GM18499 (cell line): ENCODE data around the gene PPM1N.
"Not testable (repeated sequence)": the region's sequence is repeated elsewhere in the genome, so short reads cannot be mapped to it uniquely, and the experiment has no call there.

Experiments
- ATAC-seq: cut with Tn5 transposase; IDR thresholded peaks from one replicate; pipeline ENCODE4 v1.9.1; 2021; ENCODE audit warnings: moderate number of reproducible peaks; ENCODE audit not compliant: insufficient read depth, unreplicated experiment

Gene PPM1N

GRCh38 chr19:45506989-45507871, 9.0 kb downstream of the PPM1N start, which contains the start of gene VASP:
VASP (plus strand) TSS chr19:45507479; CDS start chr19:45507772, 293 bp downstream.
- peak; percentile 37 for ATAC-seq

GRCh38 chr19:45507872-45508416, 9.7 kb downstream of the PPM1N start:
- no peak for ATAC-seq

GRCh38 chr19:45508417-45508860, 10.2 kb downstream of the PPM1N start:
- no peak for ATAC-seq

GRCh38 chr19:45508861-45509691, 10.8 kb downstream of the PPM1N start:
- no peak for ATAC-seq

- no peak for ATAC-seq
Observed at GRCh38 chr19:45509692-45510015, 11.4 kb downstream of the PPM1N start.

GRCh38 chr19:45510352-45510751, 12.1 kb downstream of the PPM1N start:
- not testable (repeated sequence) for ATAC-seq

GRCh38 chr19:45511074-45511473, 12.8 kb downstream of the PPM1N start:
- no peak for ATAC-seq

- ATAC-seq = no peak
Observed at GRCh38 chr19:45512881-45513483, 14.7 kb downstream of the PPM1N start.

GRCh38 chr19:45514376-45515051, 16.3 kb downstream of the PPM1N start:
- ATAC-seq = no peak

- no peak for ATAC-seq
Observed at GRCh38 chr19:45515081-45515624, 16.9 kb downstream of the PPM1N start.

- no peak for ATAC-seq
Observed at GRCh38 chr19:45515807-45516401, 17.7 kb downstream of the PPM1N start.

- no peak for ATAC-seq
Observed at GRCh38 chr19:45517238-45517637, 19.0 kb downstream of the PPM1N start.

GRCh38 chr19:45517641-45518468, 19.6 kb downstream of the PPM1N start:
- no peak for ATAC-seq

GRCh38 chr19:45518469-45518826, 20.2 kb downstream of the PPM1N start:
- ATAC-seq = no peak

GRCh38 chr19:45522010-45522941, 24.0 kb downstream of the PPM1N start:
- ATAC-seq = no peak

GRCh38 chr19:45523642-45524256, 25.5 kb downstream of the PPM1N start:
- ATAC-seq = no peak

GRCh38 chr19:45524575-45525129, 26.4 kb downstream of the PPM1N start:
- no peak for ATAC-seq
